Stimulated activated CD4-positive, alpha-beta T cell treated with anti-CD3 and anti-CD28 coated beads, Interleukin-4, amount 100 ng/mL, for 4 hours (primary cell): ENCODE results near the gene DYRK1A.

Experiments used
- DNase-seq, 2 experiments: peaks; one replicate each; pipeline ENCODE4 v3.0.0-alpha.2; 2020

Gene DYRK1A

GRCh38 chr21:37365517-37366481 lies 774 bp upstream of the DYRK1A start:
- peak in 1 of 2 experiments; percentile 49 for DNase-seq

DNA sequence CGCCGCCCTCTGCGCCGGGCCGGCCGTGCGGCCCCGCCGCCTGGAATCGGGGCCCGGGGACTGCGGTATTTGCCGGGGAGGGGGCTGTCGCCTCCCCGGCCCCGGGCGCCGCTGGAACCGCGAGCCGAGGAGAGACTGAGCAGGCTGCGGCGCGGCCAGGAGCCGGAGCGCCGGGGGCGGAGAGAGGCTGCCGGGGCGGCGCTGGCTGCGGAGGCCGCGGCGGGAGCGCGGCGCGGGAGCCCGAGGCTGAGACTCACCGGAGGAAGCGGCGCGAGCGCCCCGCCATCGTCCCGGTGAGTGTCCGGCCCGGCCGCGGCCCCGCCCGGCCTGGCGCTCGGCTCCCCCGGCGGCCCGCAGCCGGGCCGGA lies 746 bp downstream of the DYRK1A start:
- DNase-seq, result peak in 1 of 2 experiments; percentile 12

DNA sequence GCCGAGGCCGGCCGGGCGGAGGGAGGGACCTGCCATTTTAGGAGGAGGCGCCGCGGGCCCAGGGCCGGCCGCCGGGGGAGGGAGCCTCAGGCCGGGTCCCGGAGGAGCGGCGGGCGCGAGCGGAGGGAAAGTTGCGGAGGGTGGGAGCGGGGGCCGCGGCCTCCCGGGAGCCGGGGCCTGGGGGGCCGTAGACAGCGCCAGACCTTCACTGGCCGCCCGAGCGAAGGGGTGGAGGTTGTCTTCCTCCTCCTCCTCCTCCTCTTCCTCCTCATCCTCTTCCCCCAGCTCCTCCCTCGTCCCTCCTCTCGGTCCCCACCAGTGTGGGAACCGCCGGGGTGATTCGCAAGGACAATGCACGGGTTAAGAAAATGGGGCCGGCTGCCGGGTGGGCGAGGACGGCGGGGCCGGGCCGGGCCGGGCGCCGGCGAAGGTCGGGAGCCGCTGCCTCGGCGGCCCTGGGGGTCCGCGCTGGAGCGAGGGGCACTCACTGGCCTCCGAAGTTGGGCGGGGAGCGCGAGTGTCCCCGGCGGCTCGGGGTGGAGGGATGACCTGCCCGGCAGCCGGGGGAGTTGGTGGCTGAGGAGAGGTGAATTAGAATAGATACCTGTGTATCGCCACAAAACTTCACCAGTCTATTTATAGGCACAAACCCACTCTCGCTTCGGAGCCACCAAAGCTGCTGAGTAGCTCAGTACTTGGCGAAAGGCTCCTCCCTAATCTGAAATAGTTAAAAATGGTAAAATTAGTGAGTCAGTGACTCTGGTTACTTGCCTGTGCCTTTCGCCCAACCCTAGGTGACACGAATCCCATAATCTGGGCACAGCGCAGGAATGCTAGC lies 1.3 kb downstream of the DYRK1A start:
- peak; percentile 25 to 38 for DNase-seq

DNA sequence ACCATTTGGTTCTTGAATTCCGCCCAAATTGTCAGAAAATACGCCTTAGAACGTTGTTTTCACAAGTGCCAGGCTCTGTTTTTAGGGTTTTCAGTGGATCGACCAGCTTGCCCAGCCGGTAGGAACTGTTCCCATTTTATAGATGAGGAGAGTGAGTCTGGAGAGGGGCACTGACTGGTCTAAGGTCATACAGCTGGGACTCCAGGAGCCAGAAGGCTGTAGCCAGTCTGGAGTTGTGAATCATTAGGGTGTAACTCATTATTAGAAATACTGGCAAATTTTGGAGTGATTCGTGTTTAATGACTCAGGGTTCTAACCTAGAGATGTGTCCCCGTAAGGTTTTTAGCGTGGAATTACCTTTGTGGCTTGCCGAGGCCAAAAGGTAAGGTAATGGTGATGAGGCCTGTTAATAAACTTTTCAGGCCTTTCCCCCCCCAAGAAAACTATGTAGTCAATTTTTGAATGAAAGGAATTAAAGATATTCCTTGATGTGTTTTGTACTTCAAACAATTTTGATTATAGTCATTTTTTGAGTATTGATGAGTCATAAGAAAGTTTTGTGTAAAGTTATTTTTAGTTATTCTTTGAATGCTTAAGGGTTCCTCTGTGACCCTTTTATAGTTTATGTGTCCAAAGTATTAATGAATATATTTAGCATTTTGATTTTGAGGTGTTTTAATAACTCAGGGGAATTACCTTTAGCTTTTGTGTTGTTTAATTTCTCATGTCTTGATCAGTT lies 2.1 kb downstream of the DYRK1A start:
- DNase-seq, result no peak

- no peak for DNase-seq
These were observed 2.8 kb downstream of the DYRK1A start for GRCh38 chr21:37369307-37369854.

DNA sequence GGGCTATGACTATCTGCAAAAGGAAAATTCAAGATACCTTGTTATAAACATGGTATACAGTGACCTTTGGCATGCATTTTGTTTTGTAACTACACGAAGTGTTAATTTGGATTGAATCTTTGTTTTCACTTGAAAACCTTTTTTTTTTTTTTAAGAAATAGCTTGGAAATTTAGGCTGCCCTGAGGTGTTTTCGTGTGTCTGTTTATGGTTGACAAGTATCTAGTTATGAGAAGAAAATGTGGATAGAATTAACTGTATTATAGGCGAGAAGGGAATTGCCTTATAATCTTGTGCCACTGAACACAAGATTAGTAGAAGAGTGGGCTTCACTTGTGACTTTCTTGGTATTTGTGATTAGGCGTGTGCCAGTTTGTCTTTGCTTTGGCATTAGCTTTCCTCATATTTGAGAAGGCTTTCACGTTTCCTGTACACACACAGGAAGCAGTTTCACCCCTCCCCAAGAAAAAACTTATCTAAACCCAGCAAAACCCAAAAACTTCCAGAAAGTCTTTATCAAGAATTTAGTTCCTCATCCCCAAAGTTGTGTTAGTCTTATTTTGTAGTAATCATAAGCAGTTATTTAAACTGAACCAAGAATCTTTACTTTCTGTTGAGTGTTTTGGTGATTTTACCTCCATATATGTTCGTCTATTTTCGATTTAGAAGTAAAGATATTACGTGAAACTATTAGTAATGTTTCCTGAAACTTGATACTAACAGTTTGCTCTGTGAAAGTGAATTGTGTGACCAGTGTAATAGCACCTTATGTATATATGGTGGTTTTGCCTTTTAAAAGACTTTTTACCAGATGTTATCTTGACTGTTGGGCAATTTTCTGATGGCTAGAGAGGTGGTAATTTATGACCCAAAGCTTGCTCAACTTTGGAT lies 3.8 kb downstream of the DYRK1A start:
- no peak for DNase-seq

DNA sequence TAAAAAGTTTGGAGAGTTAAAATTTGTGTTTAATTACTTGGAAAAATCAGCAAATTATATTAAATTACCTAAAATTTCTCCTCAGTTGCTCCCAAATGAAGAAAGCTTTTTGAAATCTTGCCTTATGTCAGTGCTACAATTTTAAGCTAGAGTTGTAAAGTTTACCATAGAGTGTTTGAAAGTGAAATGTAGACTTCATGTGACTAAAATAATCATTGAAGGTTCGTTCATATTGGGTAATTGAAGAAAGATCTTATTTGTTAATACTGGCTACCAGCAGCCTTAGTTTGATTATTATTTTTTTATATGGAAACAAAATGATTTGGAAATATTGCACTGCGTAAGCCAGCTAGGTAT lies 4.4 kb downstream of the DYRK1A start:
- DNase-seq, result no peak

DNA sequence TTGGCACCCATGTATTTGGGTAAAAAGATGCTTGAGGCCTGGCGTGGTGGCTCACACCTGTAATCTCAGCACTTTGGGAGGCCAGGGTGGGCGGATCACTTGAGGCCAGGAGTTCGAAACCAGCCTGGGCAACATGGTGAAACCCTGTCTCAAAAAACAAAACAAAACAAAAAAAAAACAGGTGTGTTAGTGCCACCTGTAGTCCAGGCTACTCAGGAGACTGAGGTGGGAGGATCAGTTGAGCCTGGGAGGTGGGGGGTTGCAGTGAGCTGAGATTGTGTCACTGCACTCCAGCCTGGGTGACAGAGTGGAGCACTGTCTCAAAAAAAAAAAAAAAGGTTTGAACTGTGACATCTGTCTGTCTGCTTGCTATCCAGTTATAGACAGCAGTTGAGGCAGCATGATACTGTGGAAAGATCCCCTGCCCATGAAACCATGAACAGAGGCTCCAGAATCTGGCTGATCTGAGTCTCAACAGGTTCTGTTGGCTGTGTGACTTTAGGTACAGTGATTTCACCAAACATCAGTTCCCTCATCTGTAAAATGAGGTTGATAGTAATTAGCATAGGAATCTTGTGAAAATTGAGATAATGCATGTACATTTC lies 5.7 kb downstream of the DYRK1A start:
- no peak for DNase-seq

- no peak for DNase-seq
These were observed 6.4 kb downstream of the DYRK1A start for GRCh38 chr21:37372951-37373350.

DNA sequence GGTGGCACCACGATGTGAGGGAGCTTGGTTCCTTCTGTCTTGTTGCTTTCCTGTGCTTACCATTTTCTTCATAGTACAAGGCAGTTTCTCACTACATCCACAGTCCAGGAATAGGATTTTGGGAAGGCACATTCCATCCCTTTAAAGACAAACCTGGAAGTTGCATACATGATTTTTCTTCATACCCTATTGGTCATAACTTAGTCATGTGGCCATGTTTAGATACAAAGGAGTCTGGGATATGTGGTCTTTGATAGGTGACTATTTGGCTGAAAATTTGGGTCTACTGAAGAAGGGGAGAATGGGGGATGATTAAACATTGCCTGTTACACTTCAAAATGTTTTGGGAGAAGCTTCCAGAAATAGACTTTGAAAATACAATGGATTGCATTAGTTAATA lies 7.0 kb downstream of the DYRK1A start:
- DNase-seq, result no peak

- DNase-seq, result no peak
These were observed 7.5 kb downstream of the DYRK1A start for GRCh38 chr21:37374027-37374426.

DNA sequence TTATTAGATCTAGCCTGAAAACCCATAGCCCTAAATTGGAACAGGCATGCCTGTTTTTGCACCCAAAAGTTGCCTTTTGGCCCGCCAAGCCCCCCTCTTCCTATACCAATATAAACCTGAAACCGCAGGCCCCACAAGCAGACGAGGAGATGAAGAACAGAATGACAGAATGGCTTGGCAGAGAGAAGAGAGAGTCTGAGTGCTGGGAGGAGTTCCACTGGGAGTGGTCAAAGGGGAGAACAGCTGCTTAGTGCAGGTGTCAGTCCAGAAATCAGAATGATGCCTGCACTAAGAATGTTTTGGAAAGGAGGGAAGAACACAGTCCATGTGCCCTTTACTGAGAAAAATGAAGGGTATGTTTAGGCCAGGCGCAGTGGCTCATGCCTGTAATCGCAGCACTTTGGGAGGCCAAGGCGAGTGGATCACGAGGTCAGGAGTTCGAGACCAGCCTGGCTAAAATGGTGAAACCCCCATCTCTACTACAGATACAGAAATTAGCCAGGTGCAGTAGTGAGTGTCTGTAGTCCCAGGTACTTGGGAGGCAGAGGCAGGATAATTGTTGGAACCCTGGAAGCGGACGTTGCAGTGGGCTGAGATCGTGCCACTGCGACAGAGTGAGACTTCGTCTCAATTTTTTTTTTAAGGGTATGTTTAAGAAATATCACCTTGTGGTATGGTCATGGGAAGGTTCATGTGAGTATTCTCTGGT lies 9.4 kb downstream of the DYRK1A start:
- no peak for DNase-seq

DNA sequence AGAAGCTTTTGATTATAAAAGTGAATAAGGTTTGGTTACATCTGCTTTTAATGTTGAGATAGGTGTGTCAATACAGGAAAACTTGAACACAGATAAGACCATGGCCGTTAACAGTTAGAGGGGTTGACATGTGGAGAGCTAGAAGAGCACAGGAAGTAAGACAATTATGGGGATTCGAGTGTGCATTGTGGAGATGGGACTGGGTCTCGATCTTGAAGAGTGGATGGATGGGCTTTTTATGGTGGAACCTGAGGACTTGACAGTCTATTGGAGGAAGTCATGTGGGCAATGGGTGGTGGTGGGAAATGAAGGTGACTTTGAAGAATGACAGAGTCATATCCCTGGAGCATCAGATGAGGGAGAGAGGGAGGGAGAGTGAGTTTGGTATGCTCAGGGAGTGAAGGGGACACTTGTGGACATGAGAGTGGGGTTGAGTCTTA lies 12.1 kb downstream of the DYRK1A start:
- no peak for DNase-seq

DNA sequence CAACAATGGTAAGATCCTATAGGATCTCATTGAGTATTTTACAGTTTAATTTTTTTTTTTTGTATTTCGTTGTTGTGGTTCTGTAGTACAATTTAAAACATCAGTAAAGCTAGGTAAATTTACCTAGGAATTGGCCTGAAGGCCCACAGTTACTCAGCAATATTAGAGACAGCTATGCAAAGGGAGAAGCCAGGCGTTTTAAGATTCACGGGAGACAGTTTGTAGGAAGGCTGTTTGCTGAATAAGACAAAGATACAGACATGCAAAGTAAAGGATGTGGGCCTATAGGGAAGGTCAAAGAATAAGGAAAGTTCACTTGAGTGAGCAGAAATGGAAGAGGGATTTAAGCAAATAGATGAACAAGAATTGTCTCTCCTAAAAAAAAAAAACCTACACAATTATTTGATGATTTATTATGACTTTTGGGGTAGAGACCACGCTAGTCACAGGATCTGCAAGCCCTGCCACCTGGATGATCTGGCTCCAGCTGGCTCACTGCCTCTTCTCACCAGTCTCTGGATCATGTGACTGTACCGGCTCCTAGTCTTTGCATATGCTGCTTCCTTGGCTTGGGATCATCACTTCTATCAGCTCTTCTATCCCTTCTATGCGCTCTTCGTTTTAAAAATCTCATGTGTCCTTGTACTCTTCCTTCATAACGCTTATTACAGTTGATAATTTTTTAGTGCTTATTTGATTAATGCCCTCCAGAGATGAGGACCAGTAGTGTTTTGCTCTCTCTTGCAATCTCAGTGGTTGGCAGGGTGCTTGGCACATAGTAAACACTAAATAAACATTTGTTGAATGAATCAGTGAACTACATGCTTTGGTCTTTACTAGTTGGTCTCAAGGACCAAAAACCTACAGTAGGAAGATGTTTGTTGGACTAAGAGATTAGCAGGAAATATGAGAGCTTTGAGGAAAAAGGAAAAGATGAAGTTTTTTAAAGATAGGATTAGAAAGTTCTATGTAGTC lies 14.1 kb downstream of the DYRK1A start:
- no peak for DNase-seq

GRCh38 chr21:37381883-37382585 lies 15.5 kb downstream of the DYRK1A start:
- no peak for DNase-seq

DNA sequence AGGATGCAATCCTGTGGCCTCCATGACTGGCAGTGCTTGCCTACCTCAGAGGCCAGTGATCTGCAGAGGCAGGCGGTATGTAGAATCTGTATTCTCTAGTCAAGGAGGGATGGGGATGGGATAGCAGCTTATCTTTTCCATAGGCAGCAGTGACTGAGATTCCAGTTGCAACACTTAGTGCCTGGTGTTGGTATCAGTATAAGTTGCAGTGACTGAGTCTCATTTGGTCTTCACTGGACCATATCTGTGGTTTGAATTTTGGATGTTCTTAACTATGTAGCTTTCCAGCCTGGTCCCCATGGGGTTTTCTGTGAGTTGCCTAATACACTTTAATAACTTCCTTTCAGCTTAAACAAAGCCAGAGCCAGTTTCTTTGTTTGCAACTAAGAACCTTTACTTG lies 16.5 kb downstream of the DYRK1A start:
- no peak for DNase-seq

DNA sequence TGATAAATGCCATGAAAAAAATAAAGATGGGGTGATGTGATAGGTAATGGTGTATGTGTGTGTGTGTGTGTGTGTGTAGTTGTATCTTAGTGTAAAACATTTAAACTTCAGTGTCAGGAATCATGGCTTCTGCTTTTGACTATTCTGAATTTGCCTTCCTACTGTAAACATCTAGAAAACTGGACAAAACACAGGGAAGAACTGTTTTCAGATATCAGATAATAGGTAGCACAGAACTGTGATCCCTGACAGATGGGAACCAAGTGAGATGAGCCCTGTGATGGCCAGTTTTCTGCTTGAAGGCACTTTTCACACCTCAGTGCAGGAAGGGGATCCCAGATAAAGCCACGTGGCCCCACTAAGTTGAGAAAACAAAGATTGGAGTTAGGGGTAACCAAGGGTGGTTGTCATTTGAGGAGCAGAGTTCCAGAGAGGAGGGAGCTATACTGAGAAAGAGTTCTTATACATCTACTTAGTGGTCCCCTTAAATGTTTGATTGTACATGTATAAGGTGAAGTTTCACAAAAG lies 17.3 kb downstream of the DYRK1A start:
- DNase-seq, result no peak

DNA sequence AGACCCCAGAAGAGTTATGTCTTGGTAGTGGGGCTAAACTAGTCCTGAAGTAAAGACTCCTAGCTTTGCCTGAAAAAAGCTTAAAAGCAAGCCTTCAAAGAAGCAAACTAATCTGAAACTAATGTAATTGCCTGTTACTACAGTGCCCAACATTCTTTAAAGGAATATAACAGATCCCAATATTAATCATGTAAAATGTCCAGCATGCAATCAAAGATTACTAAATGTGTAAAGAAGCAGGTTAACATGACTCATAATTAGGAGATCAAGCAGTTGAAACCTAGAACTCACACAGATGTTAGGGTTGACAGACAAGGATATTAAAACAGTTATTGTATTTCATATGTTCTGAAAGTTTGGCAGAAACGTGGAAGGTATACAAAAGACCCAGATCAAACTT lies 17.8 kb downstream of the DYRK1A start:
- no peak for DNase-seq
